OCI-LY7 (cell line): ENCODE results near the gene MYH2.

ENCODE experiments used
- EZH2phosphoT487 ChIP-seq: fragments of 200-600 bp; sonication (generic); IDR thresholded peaks from 2 replicates; pipeline ENCODE4 v1.6.1; 2018; ENCODE audit warnings: low read depth, borderline replicate concordance, mild to moderate bottlenecking, mixed run types, antibody characterized with exemption, low read length, moderate library complexity, mixed read lengths
- TF ChIP-seq, protein P1 (sequence below): fragments of 200-600 bp; sonication (generic); conservative IDR thresholded peaks from 2 replicates; pipeline ENCODE4 v1.5.1; 2014; ENCODE audit warnings: mild to moderate bottlenecking, antibody characterized with exemption, low read length, moderate library complexity, mixed read lengths

- TF ChIP-seq, protein P1, sequence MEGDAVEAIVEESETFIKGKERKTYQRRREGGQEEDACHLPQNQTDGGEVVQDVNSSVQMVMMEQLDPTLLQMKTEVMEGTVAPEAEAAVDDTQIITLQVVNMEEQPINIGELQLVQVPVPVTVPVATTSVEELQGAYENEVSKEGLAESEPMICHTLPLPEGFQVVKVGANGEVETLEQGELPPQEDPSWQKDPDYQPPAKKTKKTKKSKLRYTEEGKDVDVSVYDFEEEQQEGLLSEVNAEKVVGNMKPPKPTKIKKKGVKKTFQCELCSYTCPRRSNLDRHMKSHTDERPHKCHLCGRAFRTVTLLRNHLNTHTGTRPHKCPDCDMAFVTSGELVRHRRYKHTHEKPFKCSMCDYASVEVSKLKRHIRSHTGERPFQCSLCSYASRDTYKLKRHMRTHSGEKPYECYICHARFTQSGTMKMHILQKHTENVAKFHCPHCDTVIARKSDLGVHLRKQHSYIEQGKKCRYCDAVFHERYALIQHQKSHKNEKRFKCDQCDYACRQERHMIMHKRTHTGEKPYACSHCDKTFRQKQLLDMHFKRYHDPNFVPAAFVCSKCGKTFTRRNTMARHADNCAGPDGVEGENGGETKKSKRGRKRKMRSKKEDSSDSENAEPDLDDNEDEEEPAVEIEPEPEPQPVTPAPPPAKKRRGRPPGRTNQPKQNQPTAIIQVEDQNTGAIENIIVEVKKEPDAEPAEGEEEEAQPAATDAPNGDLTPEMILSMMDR = no peak
- TF ChIP-seq EZH2phosphoT487 = no peak
These were observed 8.6 kb upstream of the MYH2 start for GRCh38 chr17:10558049-10558448.
